HG02970 (cell line): Measurements from ENCODE around the gene ZNF426.

Experiments used
- ATAC-seq: cut with Tn5 transposase; IDR thresholded peaks from one replicate; pipeline ENCODE4 v1.9.1; 2021; ENCODE audit warnings: mild to moderate bottlenecking, moderate library complexity, moderate number of reproducible peaks; ENCODE audit not compliant: unreplicated experiment, low FRiP score

ZNF426 gene

GRCh38 chr19:9498183-9498902 lies 40.1 kb downstream of the ZNF426 start, which contains the start of gene ZNF560:
ZNF560 (minus strand) TSS chr19:9498616; CDS start chr19:9475313, 23,303 bp downstream.
- no peak for ATAC-seq

- no peak for ATAC-seq
Observed at GRCh38 chr19:9494096-9494495, 44.3 kb downstream of the ZNF426 start.

DNA sequence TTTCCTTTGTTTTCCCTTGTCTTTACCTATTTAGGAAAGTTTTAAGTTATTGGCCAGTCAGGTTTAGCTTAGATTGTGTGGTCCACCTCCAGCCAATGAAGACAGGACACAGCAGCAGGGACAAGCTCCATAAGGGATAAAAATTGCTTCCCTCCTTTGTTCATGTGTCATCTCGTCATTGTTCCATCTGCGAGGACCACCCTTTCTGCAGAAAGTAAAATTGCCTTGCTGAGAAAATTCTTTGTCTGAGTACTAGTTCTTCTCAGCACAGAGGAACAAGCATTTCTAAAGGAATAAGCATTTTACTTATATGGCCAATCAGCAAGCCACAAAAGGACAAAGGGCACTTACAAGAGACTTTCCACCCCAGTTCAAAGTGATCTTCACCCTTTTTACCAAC lies 51.4 kb downstream of the ZNF426 start:
- no peak for ATAC-seq

DNA sequence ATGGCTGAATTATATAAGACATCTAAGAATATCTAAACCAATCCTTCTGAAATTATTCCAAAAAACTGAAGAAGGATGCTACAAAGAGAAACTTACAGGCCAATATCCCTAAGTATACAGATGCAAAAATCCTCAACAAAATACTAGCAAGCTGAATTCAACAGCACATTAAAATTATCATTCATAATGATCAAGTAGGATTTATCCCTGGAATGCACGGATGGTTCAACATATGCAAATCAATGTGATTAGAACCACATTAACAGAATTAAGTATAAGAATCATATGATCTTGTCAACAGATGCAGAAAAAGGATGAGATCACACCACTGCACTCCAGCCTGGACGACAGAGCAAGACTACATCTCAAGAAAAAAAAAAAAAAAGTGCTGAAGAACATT lies 53.3 kb downstream of the ZNF426 start:
- no peak for ATAC-seq

GRCh38 chr19:9474975-9475374 lies 63.5 kb downstream of the ZNF426 start:
- ATAC-seq: no peak
